ENCODE measurements around the gene FSD2. TPM values are rescaled to one million over a fixed set of nuclear protein-coding genes. Genes with fewer than 3 reads are reported as not detected.

FSD2 gene
- total and polyA plus RNA-seq, 9 of the 15 experiments (the other 6 are each of a cell fraction or from before 2014, with no cell fraction given): 0.01 to 0.06 TPM; not detected in 7

DNA sequence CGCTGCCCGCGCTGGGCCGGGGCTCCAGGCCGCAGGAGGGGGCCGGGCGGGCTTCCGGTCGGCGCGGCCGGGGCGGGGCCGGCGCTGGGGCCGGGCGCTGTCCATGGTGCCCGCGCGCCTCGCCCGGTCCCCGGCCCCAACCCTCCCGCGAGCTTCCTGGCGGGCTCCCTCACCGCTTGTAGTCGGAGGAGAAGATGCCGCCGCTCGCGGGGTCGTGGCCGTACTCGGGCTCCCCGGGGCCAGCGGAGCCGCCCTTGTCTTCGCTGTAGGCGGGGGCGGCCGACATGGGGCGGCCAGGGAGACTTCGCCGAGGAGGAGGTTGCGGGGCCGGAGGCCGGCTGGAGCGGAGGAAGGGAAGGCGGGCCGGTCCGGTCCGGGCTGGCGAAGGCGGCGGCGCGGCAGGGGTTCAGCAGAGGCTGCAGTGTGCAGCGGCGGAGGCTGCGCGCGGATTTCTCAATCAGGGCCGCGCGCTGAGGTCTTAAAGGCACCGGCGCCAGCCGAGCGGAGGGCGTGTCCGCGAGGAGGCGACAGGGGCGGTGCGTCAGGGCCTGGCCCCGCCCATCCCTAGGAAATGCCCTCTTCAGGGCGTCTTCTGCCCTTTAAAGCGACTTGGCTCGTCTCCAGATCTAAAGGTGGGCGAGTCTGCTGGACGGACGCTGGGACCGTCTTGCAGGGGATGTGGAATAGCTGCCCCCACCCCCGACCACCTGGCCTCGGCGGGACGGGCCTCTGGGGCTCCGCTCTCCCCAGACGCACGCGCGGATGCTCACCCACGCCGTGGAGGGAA lies 96.3 kb downstream of the FSD2 start, which contains the start of gene AP3B2 (continued):
- TF ChIP-seq ZNF398 (CRISPR knock-in tag; IDR thresholded peaks at IDR 0.05): no peak
- TF ChIP-seq, protein P1, sequence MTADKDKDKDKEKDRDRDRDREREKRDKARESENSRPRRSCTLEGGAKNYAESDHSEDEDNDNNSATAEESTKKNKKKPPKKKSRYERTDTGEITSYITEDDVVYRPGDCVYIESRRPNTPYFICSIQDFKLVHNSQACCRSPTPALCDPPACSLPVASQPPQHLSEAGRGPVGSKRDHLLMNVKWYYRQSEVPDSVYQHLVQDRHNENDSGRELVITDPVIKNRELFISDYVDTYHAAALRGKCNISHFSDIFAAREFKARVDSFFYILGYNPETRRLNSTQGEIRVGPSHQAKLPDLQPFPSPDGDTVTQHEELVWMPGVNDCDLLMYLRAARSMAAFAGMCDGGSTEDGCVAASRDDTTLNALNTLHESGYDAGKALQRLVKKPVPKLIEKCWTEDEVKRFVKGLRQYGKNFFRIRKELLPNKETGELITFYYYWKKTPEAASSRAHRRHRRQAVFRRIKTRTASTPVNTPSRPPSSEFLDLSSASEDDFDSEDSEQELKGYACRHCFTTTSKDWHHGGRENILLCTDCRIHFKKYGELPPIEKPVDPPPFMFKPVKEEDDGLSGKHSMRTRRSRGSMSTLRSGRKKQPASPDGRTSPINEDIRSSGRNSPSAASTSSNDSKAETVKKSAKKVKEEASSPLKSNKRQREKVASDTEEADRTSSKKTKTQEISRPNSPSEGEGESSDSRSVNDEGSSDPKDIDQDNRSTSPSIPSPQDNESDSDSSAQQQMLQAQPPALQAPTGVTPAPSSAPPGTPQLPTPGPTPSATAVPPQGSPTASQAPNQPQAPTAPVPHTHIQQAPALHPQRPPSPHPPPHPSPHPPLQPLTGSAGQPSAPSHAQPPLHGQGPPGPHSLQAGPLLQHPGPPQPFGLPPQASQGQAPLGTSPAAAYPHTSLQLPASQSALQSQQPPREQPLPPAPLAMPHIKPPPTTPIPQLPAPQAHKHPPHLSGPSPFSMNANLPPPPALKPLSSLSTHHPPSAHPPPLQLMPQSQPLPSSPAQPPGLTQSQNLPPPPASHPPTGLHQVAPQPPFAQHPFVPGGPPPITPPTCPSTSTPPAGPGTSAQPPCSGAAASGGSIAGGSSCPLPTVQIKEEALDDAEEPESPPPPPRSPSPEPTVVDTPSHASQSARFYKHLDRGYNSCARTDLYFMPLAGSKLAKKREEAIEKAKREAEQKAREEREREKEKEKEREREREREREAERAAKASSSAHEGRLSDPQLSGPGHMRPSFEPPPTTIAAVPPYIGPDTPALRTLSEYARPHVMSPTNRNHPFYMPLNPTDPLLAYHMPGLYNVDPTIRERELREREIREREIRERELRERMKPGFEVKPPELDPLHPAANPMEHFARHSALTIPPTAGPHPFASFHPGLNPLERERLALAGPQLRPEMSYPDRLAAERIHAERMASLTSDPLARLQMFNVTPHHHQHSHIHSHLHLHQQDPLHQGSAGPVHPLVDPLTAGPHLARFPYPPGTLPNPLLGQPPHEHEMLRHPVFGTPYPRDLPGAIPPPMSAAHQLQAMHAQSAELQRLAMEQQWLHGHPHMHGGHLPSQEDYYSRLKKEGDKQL (CRISPR knock-in tag; IDR thresholded peaks at IDR 0.05; ENCODE audit: borderline replicate concordance): no peak
- TF ChIP-seq ZNF696 (CRISPR knock-in tag; conservative IDR thresholded peaks at IDR 0.05): no peak
- no peak for TF ChIP-seq CBX3 (IDR thresholded peaks at IDR 0.05; ENCODE audit: borderline replicate concordance in 1 of 2, low read length in 2 of 2)
- TF ChIP-seq, protein P2, sequence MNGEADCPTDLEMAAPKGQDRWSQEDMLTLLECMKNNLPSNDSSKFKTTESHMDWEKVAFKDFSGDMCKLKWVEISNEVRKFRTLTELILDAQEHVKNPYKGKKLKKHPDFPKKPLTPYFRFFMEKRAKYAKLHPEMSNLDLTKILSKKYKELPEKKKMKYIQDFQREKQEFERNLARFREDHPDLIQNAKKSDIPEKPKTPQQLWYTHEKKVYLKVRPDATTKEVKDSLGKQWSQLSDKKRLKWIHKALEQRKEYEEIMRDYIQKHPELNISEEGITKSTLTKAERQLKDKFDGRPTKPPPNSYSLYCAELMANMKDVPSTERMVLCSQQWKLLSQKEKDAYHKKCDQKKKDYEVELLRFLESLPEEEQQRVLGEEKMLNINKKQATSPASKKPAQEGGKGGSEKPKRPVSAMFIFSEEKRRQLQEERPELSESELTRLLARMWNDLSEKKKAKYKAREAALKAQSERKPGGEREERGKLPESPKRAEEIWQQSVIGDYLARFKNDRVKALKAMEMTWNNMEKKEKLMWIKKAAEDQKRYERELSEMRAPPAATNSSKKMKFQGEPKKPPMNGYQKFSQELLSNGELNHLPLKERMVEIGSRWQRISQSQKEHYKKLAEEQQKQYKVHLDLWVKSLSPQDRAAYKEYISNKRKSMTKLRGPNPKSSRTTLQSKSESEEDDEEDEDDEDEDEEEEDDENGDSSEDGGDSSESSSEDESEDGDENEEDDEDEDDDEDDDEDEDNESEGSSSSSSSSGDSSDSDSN (IDR thresholded peaks at IDR 0.05; ENCODE audit: borderline replicate concordance in 1 of 2, low read depth in 2 of 2, low read length in 2 of 2): peak; percentile 53 to 63; a peak in 1 of 4 replicates
- no peak for TF ChIP-seq SNIP1 (IDR thresholded peaks at IDR 0.05; ENCODE audit: low read depth)
- TF ChIP-seq KDM5B (IDR thresholded peaks at IDR 0.05; ENCODE audit: insufficient replicate concordance, low read depth, low read length): peak; percentile 33
- TF ChIP-seq SIN3B (IDR thresholded peaks at IDR 0.05; ENCODE audit: low read depth): no peak; the same call in 1 of the 2 replicates
- TF ChIP-seq GABPB1 (CRISPR knock-in tag; IDR thresholded peaks at IDR 0.05): peak; percentile 71
- peak; percentile 91 for TF ChIP-seq ZNF766 (CRISPR knock-in tag; conservative IDR thresholded peaks at IDR 0.05)
- no peak for TF ChIP-seq NFE2L1 (tag; IDR thresholded peaks at IDR 0.05; ENCODE audit: borderline replicate concordance, low read depth)
- no peak for TF ChIP-seq PHF20 (IDR thresholded peaks at IDR 0.05; ENCODE audit: partially characterized antibody)
- peak in 1 of 2 experiments; percentile 48 for TF ChIP-seq E2F6 (IDR thresholded peaks at IDR 0.05; ENCODE audit: borderline replicate concordance in 1 of 2, extremely low read depth in 1 of 2, insufficient read depth in 1 of 2, insufficient read length in 1 of 2, low read depth in 1 of 2, low read length in 1 of 2, poor library complexity in 1 of 2, severe bottlenecking in 1 of 2)
- TF ChIP-seq RNF2 (IDR thresholded peaks at IDR 0.05): no peak
- TF ChIP-seq GABPB2 (CRISPR knock-in tag; conservative IDR thresholded peaks at IDR 0.05): no peak
